GM06990 (cell line): ENCODE data around the gene SPRY4.

ENCODE experiments used
- DNase-seq: peaks from one replicate; pipeline ENCODE4 v3.0.0-alpha.2; 2011; ENCODE audit not compliant: insufficient read length; ENCODE audit errors: extremely low read depth
- H3K27me3 ChIP-seq: replicated peaks from 2 replicates; pipeline ENCODE4 v1.6.0; 2011; ENCODE audit warnings: low read length; ENCODE audit not compliant: control insufficient read depth, insufficient read depth
- H3K36me3 ChIP-seq: 2 replicates; pipeline ENCODE4 v1.5.1; 2011; ENCODE audit warnings: low read length; ENCODE audit not compliant: control insufficient read depth, insufficient read depth
- H3K4me3 ChIP-seq: replicated peaks from 2 replicates; pipeline ENCODE4 v1.5.1; 2011; ENCODE audit warnings: low read depth, mild to moderate bottlenecking, control low read depth, low read length
- CTCF ChIP-seq: IDR thresholded peaks from 2 replicates; pipeline ENCODE4 v1.5.1; 2011; ENCODE audit warnings: low read length, control low read depth, mild to moderate bottlenecking, inconsistent platforms; ENCODE audit not compliant: insufficient read depth, poor library complexity, severe bottlenecking

SPRY4 gene

GRCh38 chr5:142360607-142361120 is 35.8 kb upstream of the SPRY4 start:
- DNase-seq = no peak
- H3K36me3 ChIP-seq = no peaks in the 10 kb centered on the region
- H3K4me3 ChIP-seq = no peak overlapping the region
- TF ChIP-seq CTCF = no peak
- H3K27me3 ChIP-seq = no peaks in the 10 kb centered on the region; the same call in 1 of the 2 replicates

- Histone ChIP-seq H3K4me3 (no peak overlapping the region), H3K27me3 (no peaks in the 10 kb centered on the region; the same call in 1 of the 2 replicates), H3K36me3 (no peaks in the 10 kb centered on the region)
- no peak for DNase-seq
- no peak for TF ChIP-seq CTCF
Measured at GRCh38 chr5:142360051-142360498, 35.3 kb upstream of the SPRY4 start.

- Histone ChIP-seq H3K4me3 (no peak overlapping the region), H3K27me3 (no peaks in the 10 kb centered on the region; the same call in 1 of the 2 replicates), H3K36me3 (no peaks in the 10 kb centered on the region)
- no peak for DNase-seq
- no peak for TF ChIP-seq CTCF
Measured at GRCh38 chr5:142358648-142359047, 33.8 kb upstream of the SPRY4 start.

GRCh38 chr5:142358121-142358520 is 33.3 kb upstream of the SPRY4 start:
- no peaks in the 10 kb centered on the region for H3K36me3 ChIP-seq
- no peaks in the 10 kb centered on the region; the same call in 1 of the 2 replicates for H3K27me3 ChIP-seq
- no peak for TF ChIP-seq CTCF
- H3K4me3 ChIP-seq = no peak overlapping the region
- no peak for DNase-seq

GRCh38 chr5:142357469-142358090 is 32.8 kb upstream of the SPRY4 start:
- DNase-seq = no peak
- no peaks in the 10 kb centered on the region; the same call in 1 of the 2 replicates for H3K27me3 ChIP-seq
- H3K36me3 ChIP-seq = no peaks in the 10 kb centered on the region
- TF ChIP-seq CTCF = no peak
- H3K4me3 ChIP-seq = peak overlapping the region; percentile 55
